ENCODE results near the gene NUFIP1. TPM values are rescaled to one million over a fixed set of nuclear protein-coding genes. Genes with fewer than 3 reads are reported as not detected.

NUFIP1 gene
- polyA plus RNA-seq, 3 donors, result 0.83 to 1.1 (median 0.95) TPM

GRCh38 chr13:44969551-44970484 lies 19.5 kb downstream of the NUFIP1 start:
- Histone ChIP-seq H3K79me2 (ENCODE audit: insufficient read depth, low read length) (no peaks in the 10 kb centered on the region), H3K9ac (ENCODE audit: insufficient read depth, low read length, poor library complexity, severe bottlenecking) (no peak overlapping the region), H3K27ac (ENCODE audit: low read depth in 1 of 2, low read length in 2 of 2) (no peak overlapping the region), H3K9me3 (replicated peaks in 1 of 2; ENCODE audit: control insufficient read depth in 1 of 2, insufficient read depth in 1 of 2, low read length in 2 of 2) (peaks cover 0 to 4% of the 10 kb centered on the region in 2 donors), H3K4me3 (replicated peaks in 1 of 3; ENCODE audit: low read depth in 2 of 3, low read length in 3 of 3) (no peak overlapping the region), H3K4me1 (ENCODE audit: control insufficient read depth in 1 of 2, insufficient read depth in 2 of 2, low read length in 2 of 2) (peaks cover 8 to 15% of the 10 kb centered on the region in 2 donors), H3K4me2 (replicated peaks; ENCODE audit: extremely low read depth, low read length, poor library complexity, severe bottlenecking) (no peak overlapping the region), H2AFZ (ENCODE audit: insufficient read depth, low read depth, low read length, poor library complexity, severe bottlenecking) (no peak overlapping the region), H4K20me1 (ENCODE audit: insufficient read depth, low read length) (no peaks in the 10 kb centered on the region), H3K27me3 (ENCODE audit: control insufficient read depth in 2 of 2, insufficient read depth in 2 of 2, low read length in 2 of 2) (no peaks in the 10 kb centered on the region), H3K36me3 (replicated peaks in 1 of 2; ENCODE audit: control insufficient read depth in 1 of 2, insufficient read depth in 2 of 2, low read length in 2 of 2) (peaks cover 12 to 25% of the 10 kb centered on the region in 2 donors)
- DNase-seq, result peak in 2 of 3 donors; percentile 10 to 28
- WGBS (ENCODE audit: insufficient coverage), result 67% methylated on average over 2 of the region's 4 CpGs
- no peak overlapping the region for H3K27ac Mint-ChIP-seq
- TF ChIP-seq, protein P1, sequence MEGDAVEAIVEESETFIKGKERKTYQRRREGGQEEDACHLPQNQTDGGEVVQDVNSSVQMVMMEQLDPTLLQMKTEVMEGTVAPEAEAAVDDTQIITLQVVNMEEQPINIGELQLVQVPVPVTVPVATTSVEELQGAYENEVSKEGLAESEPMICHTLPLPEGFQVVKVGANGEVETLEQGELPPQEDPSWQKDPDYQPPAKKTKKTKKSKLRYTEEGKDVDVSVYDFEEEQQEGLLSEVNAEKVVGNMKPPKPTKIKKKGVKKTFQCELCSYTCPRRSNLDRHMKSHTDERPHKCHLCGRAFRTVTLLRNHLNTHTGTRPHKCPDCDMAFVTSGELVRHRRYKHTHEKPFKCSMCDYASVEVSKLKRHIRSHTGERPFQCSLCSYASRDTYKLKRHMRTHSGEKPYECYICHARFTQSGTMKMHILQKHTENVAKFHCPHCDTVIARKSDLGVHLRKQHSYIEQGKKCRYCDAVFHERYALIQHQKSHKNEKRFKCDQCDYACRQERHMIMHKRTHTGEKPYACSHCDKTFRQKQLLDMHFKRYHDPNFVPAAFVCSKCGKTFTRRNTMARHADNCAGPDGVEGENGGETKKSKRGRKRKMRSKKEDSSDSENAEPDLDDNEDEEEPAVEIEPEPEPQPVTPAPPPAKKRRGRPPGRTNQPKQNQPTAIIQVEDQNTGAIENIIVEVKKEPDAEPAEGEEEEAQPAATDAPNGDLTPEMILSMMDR (IDR thresholded peaks at IDR 0.05), result peak; percentile 73
- no peaks in the 10 kb centered on the region for H3K4me1 Mint-ChIP-seq
- H3K9me3 Mint-ChIP-seq, result peaks cover 0 to 5% (median 3%) of the 10 kb centered on the region in 7 donors
- peaks cover 27% of the 10 kb centered on the region in 2 donors for H3K36me3 Mint-ChIP-seq
- H3K27me3 Mint-ChIP-seq (ENCODE audit: low read depth in 3 of 3), result no peaks in the 10 kb centered on the region
- intact Hi-C loops (cut with micrococcal nuclease), result loop anchor here (5.0 kb wide), 1 partner anchor 488 kb away; no protein-coding TSS in a partner anchor
- no peak overlapping the region for H3K4me3 Mint-ChIP-seq

DNA sequence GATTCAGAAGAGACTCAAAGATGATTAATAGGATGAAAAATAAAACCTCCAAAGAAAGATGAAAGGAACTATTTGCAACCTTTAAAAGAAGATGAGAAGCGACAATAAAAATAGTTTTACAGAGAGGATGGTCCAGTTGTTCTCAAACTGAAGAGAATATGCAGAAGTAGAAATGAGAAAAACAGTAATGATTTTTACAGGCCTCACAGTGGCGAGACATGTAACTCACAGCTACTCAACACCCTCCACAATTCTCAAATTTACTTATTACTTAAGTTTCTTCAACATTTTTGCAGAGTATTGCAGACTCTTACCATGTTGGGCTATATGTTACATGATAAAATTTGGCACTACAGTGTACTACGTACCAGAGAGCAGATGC lies 20.8 kb downstream of the NUFIP1 start:
- Mint-ChIP-seq H3K36me3 (peaks cover 39 to 41% of the 10 kb centered on the region in 2 donors), H3K27me3 (ENCODE audit: low read depth in 3 of 3) (no peaks in the 10 kb centered on the region), H3K9me3 (peaks cover 0 to 8% (median 4%) of the 10 kb centered on the region in 7 donors), H3K27ac (peak overlapping the region in 1 of 7 donors; percentile 22), H3K4me3 (no peak overlapping the region), H3K4me1 (no peaks in the 10 kb centered on the region)
- TF ChIP-seq, protein P1 (IDR thresholded peaks at IDR 0.05), result no peak
- no peak for DNase-seq
- H3K27me3 ChIP-seq (ENCODE audit: control insufficient read depth in 2 of 2, insufficient read depth in 2 of 2, low read length in 2 of 2), result no peaks in the 10 kb centered on the region
- peaks cover 0 to under 1% of the 10 kb centered on the region in 2 donors for H3K4me1 ChIP-seq (ENCODE audit: control insufficient read depth in 1 of 2, insufficient read depth in 2 of 2, low read length in 2 of 2)
- no peak overlapping the region for H2AFZ ChIP-seq (ENCODE audit: insufficient read depth, low read depth, low read length, poor library complexity, severe bottlenecking)
- H3K36me3 ChIP-seq (replicated peaks in 1 of 2; ENCODE audit: control insufficient read depth in 1 of 2, insufficient read depth in 2 of 2, low read length in 2 of 2), result peaks cover 25 to 38% of the 10 kb centered on the region in 2 donors
- no peaks in the 10 kb centered on the region for H4K20me1 ChIP-seq (ENCODE audit: insufficient read depth, low read length)
- H3K4me3 ChIP-seq (replicated peaks in 1 of 3; ENCODE audit: low read depth in 2 of 3, low read length in 3 of 3), result no peak overlapping the region
- no peak overlapping the region for H3K9ac ChIP-seq (ENCODE audit: insufficient read depth, low read length, poor library complexity, severe bottlenecking)
- intact Hi-C loops (cut with micrococcal nuclease), result loop anchor here in 1 of 2 donors (5.0 kb wide), 1 partner anchor 486 kb away; no protein-coding TSS in a partner anchor
- peaks cover 0 to 4% of the 10 kb centered on the region in 2 donors for H3K9me3 ChIP-seq (replicated peaks in 1 of 2; ENCODE audit: control insufficient read depth in 1 of 2, insufficient read depth in 1 of 2, low read length in 2 of 2)
- H3K27ac ChIP-seq (ENCODE audit: low read depth in 1 of 2, low read length in 2 of 2), result no peak overlapping the region
- no peaks in the 10 kb centered on the region for H3K79me2 ChIP-seq (ENCODE audit: insufficient read depth, low read length)
- H3K4me2 ChIP-seq (replicated peaks; ENCODE audit: extremely low read depth, low read length, poor library complexity, severe bottlenecking), result no peak overlapping the region
- WGBS (ENCODE audit: insufficient coverage), result no CpG with 5 or more reads among the region's 3 CpGs
